ENCODE data around the gene PRICKLE3. TPM values are rescaled to one million over a fixed set of nuclear protein-coding genes. Genes with fewer than 3 reads are reported as not detected.

The PRICKLE3 gene
- 15.4 and 18.4 TPM in 2 replicates for total RNA-seq (2014; rRNA removed; shearing (Covaris generic))

GRCh38 chrX:49186125-49187027 lies at the start of gene PRICKLE3:
PRICKLE3 (minus strand) TSS chrX:49186373; CDS start chrX:49186297, 76 bp downstream.
- in situ Hi-C loops (cut with HindIII; ENCODE audit: low sequenced_read_pairs), result no loop called here
- peak; percentile 41 for DNase-seq (ENCODE audit: low spot score)

- no peak for DNase-seq (ENCODE audit: low spot score)
- in situ Hi-C loops (cut with HindIII; ENCODE audit: low sequenced_read_pairs), result no loop called here
Measured at GRCh38 chrX:49233887-49234555, 47.8 kb upstream of the PRICKLE3 start.

GRCh38 chrX:49233176-49233575 lies 47.0 kb upstream of the PRICKLE3 start, which contains the start of gene CACNA1F:
CACNA1F (minus strand) TSS chrX:49233340; CDS start chrX:49233309, 31 bp downstream.
- in situ Hi-C loops (cut with HindIII; ENCODE audit: low sequenced_read_pairs), result no loop called here
- no peak for DNase-seq (ENCODE audit: low spot score)

GRCh38 chrX:49232525-49232924 lies 46.4 kb upstream of the PRICKLE3 start:
- no peak for DNase-seq (ENCODE audit: low spot score)
- in situ Hi-C loops (cut with HindIII; ENCODE audit: low sequenced_read_pairs), result no loop called here

GRCh38 chrX:49231333-49232000 lies 45.3 kb upstream of the PRICKLE3 start:
- no peak for DNase-seq (ENCODE audit: low spot score)
- in situ Hi-C loops (cut with HindIII; ENCODE audit: low sequenced_read_pairs), result no loop called here

- peak; percentile 7 for DNase-seq (ENCODE audit: low spot score)
- in situ Hi-C loops (cut with HindIII; ENCODE audit: low sequenced_read_pairs), result no loop called here
Measured at GRCh38 chrX:49230500-49231232, 44.5 kb upstream of the PRICKLE3 start.

GRCh38 chrX:49228185-49228584 lies 42.0 kb upstream of the PRICKLE3 start:
- in situ Hi-C loops (cut with HindIII; ENCODE audit: low sequenced_read_pairs), result no loop called here
- no peak for DNase-seq (ENCODE audit: low spot score)

GRCh38 chrX:49227726-49228125 lies 41.6 kb upstream of the PRICKLE3 start:
- in situ Hi-C loops (cut with HindIII; ENCODE audit: low sequenced_read_pairs), result no loop called here

GRCh38 chrX:49226946-49227345 lies 40.8 kb upstream of the PRICKLE3 start:
- in situ Hi-C loops (cut with HindIII; ENCODE audit: low sequenced_read_pairs), result no loop called here

More at GRCh38 chrX:49227726-49228125, 41.6 kb upstream of the PRICKLE3 start:
- no peak for DNase-seq (ENCODE audit: low spot score)

GRCh38 chrX:49225858-49226257 lies 39.7 kb upstream of the PRICKLE3 start:
- DNase-seq (ENCODE audit: low spot score), result no peak
- in situ Hi-C loops (cut with HindIII; ENCODE audit: low sequenced_read_pairs), result no loop called here

More at GRCh38 chrX:49226946-49227345, 40.8 kb upstream of the PRICKLE3 start:
- DNase-seq (ENCODE audit: low spot score), result no peak

GRCh38 chrX:49221868-49222267 lies 35.7 kb upstream of the PRICKLE3 start:
- in situ Hi-C loops (cut with HindIII; ENCODE audit: low sequenced_read_pairs), result no loop called here
- no peak for DNase-seq (ENCODE audit: low spot score)

- no peak for DNase-seq (ENCODE audit: low spot score)
- in situ Hi-C loops (cut with HindIII; ENCODE audit: low sequenced_read_pairs), result no loop called here
Measured at GRCh38 chrX:49220100-49220499, 33.9 kb upstream of the PRICKLE3 start.

- in situ Hi-C loops (cut with HindIII; ENCODE audit: low sequenced_read_pairs), result no loop called here
- no peak for DNase-seq (ENCODE audit: low spot score)
Measured at GRCh38 chrX:49214996-49215526, 28.9 kb upstream of the PRICKLE3 start.

GRCh38 chrX:49214416-49214815 lies 28.2 kb upstream of the PRICKLE3 start:
- no peak for DNase-seq (ENCODE audit: low spot score)
- in situ Hi-C loops (cut with HindIII; ENCODE audit: low sequenced_read_pairs), result no loop called here

- no peak for DNase-seq (ENCODE audit: low spot score)
- in situ Hi-C loops (cut with HindIII; ENCODE audit: low sequenced_read_pairs), result no loop called here
Measured at GRCh38 chrX:49212861-49213260, 26.7 kb upstream of the PRICKLE3 start.

- in situ Hi-C loops (cut with HindIII; ENCODE audit: low sequenced_read_pairs), result no loop called here
- no peak for DNase-seq (ENCODE audit: low spot score)
Measured at GRCh38 chrX:49212209-49212608, 26.0 kb upstream of the PRICKLE3 start.

GRCh38 chrX:49211074-49211473 lies 24.9 kb upstream of the PRICKLE3 start:
- in situ Hi-C loops (cut with HindIII; ENCODE audit: low sequenced_read_pairs), result no loop called here

GRCh38 chrX:49210406-49210805 lies 24.2 kb upstream of the PRICKLE3 start:
- in situ Hi-C loops (cut with HindIII; ENCODE audit: low sequenced_read_pairs), result no loop called here

More at GRCh38 chrX:49211074-49211473, 24.9 kb upstream of the PRICKLE3 start:
- no peak for DNase-seq (ENCODE audit: low spot score)

More at GRCh38 chrX:49210406-49210805, 24.2 kb upstream of the PRICKLE3 start:
- no peak for DNase-seq (ENCODE audit: low spot score)

All from G401 (cell line).